GM21529 (cell line): Measurements from ENCODE around the gene ST3GAL5.

Experiments
- ATAC-seq: cut with Tn5 transposase; IDR thresholded peaks from one replicate; pipeline ENCODE4 v1.9.1; 2021; ENCODE audit not compliant: unreplicated experiment

Gene ST3GAL5

DNA sequence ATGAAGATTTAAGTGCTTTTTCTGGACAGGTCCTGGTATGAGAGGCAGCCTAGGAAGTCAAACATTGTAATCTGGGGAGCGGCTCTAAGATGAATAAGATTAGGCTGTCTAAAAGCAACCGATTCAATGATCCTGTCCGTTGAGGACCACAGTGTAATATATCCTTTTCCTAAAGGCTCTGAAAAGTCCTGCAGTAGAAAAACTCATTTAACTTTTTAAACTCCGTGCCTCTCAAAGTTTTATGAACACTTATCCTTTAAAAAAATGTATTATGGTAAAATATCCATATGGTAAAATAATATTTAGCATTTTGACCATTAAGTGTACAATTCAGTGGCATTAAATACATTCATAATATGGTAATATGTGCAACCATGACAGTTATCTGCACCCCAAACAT lies 95.2 kb downstream of the ST3GAL5 start:
- ATAC-seq = no peak

DNA sequence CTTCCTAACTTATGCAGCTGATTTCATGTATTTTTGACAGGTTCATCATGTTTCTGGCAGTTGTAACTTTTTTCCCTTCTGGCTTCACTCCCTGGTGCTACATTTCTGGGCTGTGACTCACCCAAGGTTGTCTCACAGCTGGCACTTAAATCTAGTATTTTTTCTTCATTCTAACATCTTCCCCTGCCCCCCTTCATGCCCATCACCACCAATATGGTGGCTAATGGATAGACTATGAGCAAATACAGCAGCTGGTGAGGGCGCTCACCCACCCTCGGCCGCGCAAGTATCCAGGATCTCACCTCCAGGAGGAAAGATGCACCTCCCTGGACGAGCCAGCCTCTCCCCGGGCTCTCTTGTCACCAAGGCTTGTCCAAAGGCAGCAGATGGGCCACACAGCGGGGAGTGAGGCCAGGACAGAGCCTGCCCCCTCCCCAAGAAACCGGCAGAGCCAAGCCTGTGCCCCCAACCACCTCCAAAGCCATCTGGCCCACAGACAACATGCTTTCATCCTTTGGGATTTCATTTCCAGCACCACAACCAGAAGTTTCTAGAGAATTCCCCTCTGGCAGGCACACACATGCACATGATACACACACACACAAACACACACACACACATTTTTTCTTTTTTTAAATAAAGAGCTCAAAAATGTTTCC lies 95.9 kb downstream of the ST3GAL5 start:
- no peak for ATAC-seq

DNA sequence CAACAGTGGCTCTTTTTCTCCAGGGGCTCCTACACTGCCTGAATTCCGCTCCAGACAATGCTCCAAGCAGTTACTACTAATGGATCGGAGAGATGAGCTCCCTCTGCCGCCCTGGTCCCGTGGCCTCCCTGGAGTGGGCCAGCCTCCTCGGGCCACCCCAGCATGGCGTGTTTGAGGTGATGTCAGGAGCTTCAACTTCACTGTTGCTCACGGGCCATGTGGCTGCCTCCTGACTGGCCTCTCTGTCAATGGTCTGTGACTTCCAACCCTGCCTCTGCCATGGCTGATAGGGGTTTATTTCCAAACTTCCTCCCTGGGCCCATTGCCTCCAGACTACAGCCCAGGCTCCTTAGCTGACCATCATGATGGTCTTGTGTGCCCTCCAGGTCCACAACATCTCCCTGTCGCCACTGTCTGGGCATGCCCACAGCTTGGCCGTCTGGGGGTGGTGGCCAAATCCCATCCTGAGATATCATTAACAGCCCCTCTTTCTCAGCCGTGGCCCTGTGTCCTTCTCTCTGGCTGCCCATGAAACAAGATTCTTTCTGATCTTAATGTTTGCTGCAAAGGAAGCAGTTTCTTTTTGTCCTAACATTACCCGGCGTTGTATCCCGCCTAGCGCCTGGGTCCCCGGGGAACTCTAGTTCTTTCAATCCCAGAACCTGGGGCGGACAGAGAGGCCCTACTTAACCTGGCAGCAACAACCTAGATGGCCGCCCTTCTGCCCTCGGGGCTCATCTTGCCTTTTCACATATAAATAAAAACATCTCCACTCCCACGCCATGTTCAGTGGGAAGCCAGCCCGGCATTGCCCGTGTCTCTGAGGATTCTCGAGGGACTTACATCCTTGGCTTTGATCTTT lies 96.9 kb downstream of the ST3GAL5 start:
- no peak for ATAC-seq

DNA sequence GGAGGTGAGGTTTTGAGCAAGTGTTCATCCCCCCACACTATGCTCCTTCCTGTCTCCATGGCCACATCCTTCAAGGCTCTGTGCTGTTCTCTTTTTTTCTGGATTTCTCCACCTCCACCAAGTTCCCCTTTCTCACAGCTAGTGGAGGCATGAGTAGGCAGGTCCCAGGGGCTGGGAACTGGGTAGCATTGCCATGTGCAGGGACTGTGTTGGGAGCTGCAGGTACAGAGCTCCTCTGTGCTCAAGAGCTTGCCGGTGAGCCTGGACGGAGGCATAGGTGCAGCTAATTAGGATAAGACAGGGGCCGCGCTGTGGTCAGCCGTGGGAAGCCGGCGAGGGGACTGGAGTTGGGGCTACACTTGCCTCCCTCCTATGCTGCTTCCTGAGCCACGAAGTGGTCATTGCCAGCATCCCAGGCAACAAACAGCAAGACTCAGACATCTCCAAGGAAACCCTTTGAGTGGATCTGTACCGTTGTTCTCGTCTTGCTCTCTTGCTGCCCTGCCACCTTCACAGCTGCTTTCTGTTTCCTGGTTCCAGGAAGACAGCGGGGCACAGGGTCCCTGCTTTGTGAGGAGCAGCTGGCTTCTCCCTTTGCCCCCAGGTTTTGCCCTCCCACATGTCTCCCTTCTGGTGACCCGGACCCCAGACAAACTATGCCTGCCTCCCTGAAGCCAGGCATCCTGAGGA lies 98.1 kb downstream of the ST3GAL5 start:
- no peak for ATAC-seq

DNA sequence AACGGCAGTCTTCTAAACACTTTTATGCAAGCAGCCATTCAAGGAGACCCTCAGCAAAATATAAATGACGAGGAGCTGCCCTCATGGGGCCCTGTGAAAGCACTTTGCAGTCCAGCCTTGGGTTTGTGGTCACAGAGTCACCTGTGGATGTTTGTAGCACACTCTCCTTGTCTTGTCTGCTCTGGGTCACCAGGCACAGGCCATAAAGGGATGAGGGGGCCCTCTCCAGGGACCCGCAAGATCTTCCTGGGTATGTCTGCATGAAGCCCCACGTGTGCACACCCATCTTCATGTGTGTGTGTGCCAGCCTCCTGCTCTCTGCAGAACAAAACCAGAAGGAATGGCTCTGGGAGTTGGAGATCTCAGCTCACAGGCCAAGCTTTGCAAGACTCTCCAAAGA lies 98.8 kb downstream of the ST3GAL5 start:
- ATAC-seq = no peak

DNA sequence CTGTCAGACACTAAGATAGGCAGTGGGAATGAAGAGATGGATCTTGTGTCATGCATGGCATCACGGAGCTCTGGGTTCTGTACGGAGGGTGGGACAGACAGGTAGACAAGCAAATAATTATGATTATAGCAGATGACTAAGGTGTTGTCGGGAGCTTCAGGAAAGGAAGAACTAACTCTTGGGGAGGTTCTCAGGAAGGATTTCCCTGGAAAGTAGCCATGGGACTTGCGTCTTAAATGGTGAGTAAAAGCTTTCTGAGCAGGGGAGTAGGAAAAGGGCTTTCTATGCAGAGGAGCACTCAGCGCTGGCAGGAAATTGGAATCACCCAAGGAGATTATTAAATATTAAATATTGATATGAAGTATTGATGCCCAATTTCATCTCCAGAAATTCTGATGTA lies 99.5 kb downstream of the ST3GAL5 start:
- ATAC-seq = no peak

DNA sequence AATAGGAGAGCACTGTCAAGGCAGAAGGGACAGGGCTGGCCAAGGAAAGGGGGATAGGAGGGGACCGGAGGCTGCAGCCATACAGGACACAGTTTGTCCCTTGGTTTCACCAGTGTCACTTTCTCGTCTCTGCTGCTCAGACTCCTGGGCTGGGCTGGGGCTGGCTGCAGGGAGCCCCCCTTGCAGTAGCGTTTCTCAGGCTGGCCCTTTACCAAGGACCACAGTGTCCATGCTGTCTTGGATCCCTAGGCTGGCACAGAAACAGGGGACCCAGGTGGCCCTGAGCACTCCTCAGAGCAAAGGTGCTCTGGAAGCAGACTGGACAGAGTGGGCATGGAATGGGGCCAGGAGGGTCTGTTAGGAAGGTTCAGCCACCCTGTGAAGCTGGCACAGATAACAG lies 100.2 kb downstream of the ST3GAL5 start:
- no peak for ATAC-seq

DNA sequence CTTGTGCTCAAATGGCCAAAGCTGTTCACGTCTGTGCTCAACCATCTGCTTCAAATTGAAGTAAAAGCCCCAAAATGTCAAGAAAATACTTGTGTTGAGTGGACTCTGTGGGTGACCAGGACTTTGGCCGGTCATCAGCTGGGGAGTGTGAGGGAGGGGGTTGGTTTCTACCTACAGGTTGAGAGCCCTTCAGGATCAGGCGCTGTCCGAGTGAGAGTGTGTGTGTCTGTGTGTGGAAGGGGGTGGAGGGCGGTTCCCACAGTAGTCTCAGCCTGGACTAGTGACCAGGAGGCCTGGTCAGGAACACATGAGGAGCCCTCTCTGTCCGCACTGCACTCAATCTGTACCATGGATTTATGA lies 100.8 kb downstream of the ST3GAL5 start:
- no peak for ATAC-seq

DNA sequence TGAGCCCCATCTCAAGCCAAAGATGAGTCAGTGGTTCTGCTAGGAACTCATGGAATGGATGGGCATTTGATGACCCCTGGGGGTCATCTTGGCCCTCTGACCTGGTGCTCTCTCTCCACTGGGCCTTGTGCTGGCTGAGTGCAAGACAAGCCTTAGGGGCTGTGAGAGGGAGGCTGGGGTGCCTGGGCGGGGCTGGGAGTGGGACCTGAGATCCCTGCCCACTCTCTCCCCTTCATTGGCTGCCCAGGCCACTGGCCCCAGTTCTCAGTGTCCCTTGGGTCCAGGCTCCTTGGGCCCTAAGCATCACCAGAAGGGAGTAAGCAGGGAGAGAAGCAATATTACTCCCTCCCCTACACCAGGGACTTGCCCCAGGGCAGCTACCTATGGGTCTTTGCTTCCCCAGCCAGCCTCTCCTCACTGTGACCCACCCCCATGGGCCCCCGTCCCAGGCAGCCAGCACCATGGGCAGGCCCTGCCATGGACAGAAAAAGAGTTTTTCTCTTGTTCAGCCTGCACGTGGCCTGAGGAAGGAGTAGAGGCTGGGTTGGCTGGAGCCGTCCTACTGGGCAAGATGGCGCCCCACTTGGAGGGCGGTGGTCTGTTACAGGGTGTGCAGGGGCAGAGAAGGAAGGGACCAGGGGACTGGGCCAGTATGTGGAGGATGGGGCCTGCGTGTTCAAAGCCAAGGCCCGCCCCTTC lies 101.4 kb downstream of the ST3GAL5 start:
- no peak for ATAC-seq
